H9 (cell line): ENCODE measurements around the gene SAP30L. TPM values are rescaled to one million over a fixed set of nuclear protein-coding genes. Genes with fewer than 3 reads are reported as not detected.

ENCODE experiments used
- DNase-seq: peaks from one replicate; pipeline ENCODE4 v3.0.0-alpha.2; 2017
- H2AFZ ChIP-seq: one replicate; pipeline ENCODE4 v1.6.1; 2013; ENCODE audit warnings: mild to moderate bottlenecking, low read length, control low read depth, moderate library complexity
- H2AK5ac ChIP-seq: 2 replicates; pipeline ENCODE4 v1.6.1; 2013; ENCODE audit warnings: low read length, control low read depth, mixed read lengths; ENCODE audit not compliant: insufficient read length
- H2BK120ac ChIP-seq: one replicate; pipeline ENCODE4 v1.6.1; 2013; ENCODE audit warnings: low read depth, mild to moderate bottlenecking, low read length, control low read depth, inconsistent platforms; ENCODE audit not compliant: poor library complexity, severe bottlenecking
- H2BK12ac ChIP-seq: 2 replicates; pipeline ENCODE4 v1.6.1; 2013; ENCODE audit warnings: low read length, control low read depth, mixed read lengths, low read depth; ENCODE audit not compliant: insufficient read length
- H2BK15ac ChIP-seq: 2 replicates; pipeline ENCODE4 v1.6.1; 2013; ENCODE audit warnings: low read depth, low read length, control low read depth
- H2BK20ac ChIP-seq: one replicate; pipeline ENCODE4 v1.6.1; 2013; ENCODE audit warnings: low read depth, mild to moderate bottlenecking, low read length, control low read depth, inconsistent platforms; ENCODE audit not compliant: poor library complexity, severe bottlenecking
- H2BK5ac ChIP-seq: 2 replicates; pipeline ENCODE4 v1.6.1; 2013; ENCODE audit warnings: low read length, control low read depth, mixed read lengths; ENCODE audit not compliant: insufficient read length
- H3K14ac ChIP-seq: 2 replicates; pipeline ENCODE4 v1.6.1; 2013; ENCODE audit warnings: low read length, control low read depth; ENCODE audit not compliant: insufficient read depth
- H3K18ac ChIP-seq: 2 replicates; pipeline ENCODE4 v1.6.1; 2013; ENCODE audit warnings: low read depth, mild to moderate bottlenecking, mixed read lengths, low read length, control low read depth; ENCODE audit not compliant: insufficient read length
- H3K23ac ChIP-seq: 2 replicates; pipeline ENCODE4 v1.6.1; 2013; ENCODE audit warnings: low read length, control low read depth, mixed read lengths, low read depth; ENCODE audit not compliant: insufficient read length
- H3K23me2 ChIP-seq: 2 replicates; pipeline ENCODE4 v1.6.1; 2013; ENCODE audit warnings: low read depth, mild to moderate bottlenecking, mixed read lengths, low read length, control low read depth; ENCODE audit not compliant: insufficient read length, poor library complexity, severe bottlenecking
- H3K27ac ChIP-seq: 2 replicates; pipeline ENCODE4 v1.5.1; 2013; ENCODE audit warnings: low read length, control low read depth, mixed read lengths, low read depth; ENCODE audit not compliant: insufficient read length
- H3K27me3 ChIP-seq: 2 replicates; pipeline ENCODE4 v1.6.1; 2013; ENCODE audit warnings: low read length, control low read depth, inconsistent platforms; ENCODE audit not compliant: insufficient read depth
- H3K4ac ChIP-seq: 2 replicates; pipeline ENCODE4 v1.6.1; 2013; ENCODE audit warnings: low read depth, mild to moderate bottlenecking, control low read depth, inconsistent platforms, low read length, moderate library complexity
- H3K4me1 ChIP-seq: 2 replicates; pipeline ENCODE4 v1.6.1; 2013; ENCODE audit warnings: low read length, control low read depth, inconsistent platforms; ENCODE audit not compliant: insufficient read depth
- H3K4me2 ChIP-seq: 2 replicates; pipeline ENCODE4 v1.6.1; 2013; ENCODE audit warnings: low read length, control low read depth, mixed read lengths; ENCODE audit not compliant: insufficient read length, insufficient read depth
- H3K56ac ChIP-seq: 2 replicates; pipeline ENCODE4 v1.6.1; 2013; ENCODE audit warnings: low read depth, mild to moderate bottlenecking, mixed read lengths, low read length, control low read depth; ENCODE audit not compliant: insufficient read length
- H3K79me1 ChIP-seq: 2 replicates; pipeline ENCODE4 v1.6.1; 2013; ENCODE audit warnings: low read depth, mild to moderate bottlenecking, moderate library complexity, low read length, control low read depth, inconsistent platforms; ENCODE audit not compliant: insufficient read depth, poor library complexity, severe bottlenecking
- H3K79me2 ChIP-seq: 2 replicates; pipeline ENCODE4 v1.6.1; 2013; ENCODE audit warnings: low read length, control low read depth, inconsistent platforms; ENCODE audit not compliant: insufficient read depth
- H3K9ac ChIP-seq: 2 replicates; pipeline ENCODE4 v1.6.1; 2013; ENCODE audit warnings: low read length, control low read depth, mixed read lengths; ENCODE audit not compliant: insufficient read length; ENCODE audit errors: extremely low read depth
- H3K9me3 ChIP-seq: one replicate; pipeline ENCODE4 v1.6.1; 2013; ENCODE audit warnings: low read depth, low read length, inconsistent platforms; ENCODE audit not compliant: control insufficient read depth
- H3T11ph ChIP-seq: one replicate; pipeline ENCODE4 v1.6.1; 2013; ENCODE audit warnings: mild to moderate bottlenecking, low read length, control low read depth, inconsistent platforms
- H4K20me1 ChIP-seq: one replicate; pipeline ENCODE4 v1.6.1; 2013; ENCODE audit not compliant: control insufficient read depth, insufficient read length, insufficient read depth
- H4K5ac ChIP-seq: 2 replicates; pipeline ENCODE4 v1.6.1; 2013; ENCODE audit warnings: low read depth, mild to moderate bottlenecking, mixed read lengths, low read length, control low read depth; ENCODE audit not compliant: insufficient read length
- H4K8ac ChIP-seq: replicated peaks from 2 replicates; pipeline ENCODE4 v1.6.1; 2013; ENCODE audit warnings: low read length, control low read depth, mixed read lengths, low read depth; ENCODE audit not compliant: insufficient read length
- H4K91ac ChIP-seq: 2 replicates; pipeline ENCODE4 v1.6.1; 2013; ENCODE audit warnings: low read depth, mild to moderate bottlenecking, moderate library complexity, mixed read lengths, low read length, control low read depth; ENCODE audit not compliant: insufficient read length
- H3K27ac Mint-ChIP-seq, 3 experiments: 2 replicates in 2 of 3; 3 replicates in 1 of 3; pipeline ENCODE4 v1.8.0; 2020 to 2021; ENCODE audit warnings: mixed read lengths in 3 of 3, mild to moderate bottlenecking in 1 of 3, moderate library complexity in 1 of 3
- H3K27me3 Mint-ChIP-seq: 2 replicates; pipeline ENCODE4 v1.8.0; 2021; ENCODE audit warnings: low read depth, mild to moderate bottlenecking, moderate library complexity, mixed read lengths
- H3K36me3 Mint-ChIP-seq, 3 experiments: 2 replicates in 2 of 3; 3 replicates in 1 of 3; pipeline ENCODE4 v1.8.0; 2020 to 2021; ENCODE audit warnings: low read depth in 3 of 3, mixed read lengths in 3 of 3; ENCODE audit not compliant: insufficient read depth in 1 of 3
- H3K4me1 Mint-ChIP-seq, 2 experiments: 2 replicates each; pipeline ENCODE4 v1.8.0; 2020; ENCODE audit warnings: mixed read lengths in 2 of 2
- H3K4me3 Mint-ChIP-seq, 2 experiments: 2 replicates in 1 of 2; 3 replicates in 1 of 2; pipeline ENCODE4 v1.8.0; 2020 to 2021; ENCODE audit warnings: mild to moderate bottlenecking in 2 of 2, mixed read lengths in 2 of 2, moderate library complexity in 1 of 2
- H3K9me3 Mint-ChIP-seq, 2 experiments: 2 replicates in 1 of 2; 3 replicates in 1 of 2; pipeline ENCODE4 v1.8.0; 2020; ENCODE audit warnings: mild to moderate bottlenecking in 2 of 2, mixed read lengths in 2 of 2, moderate library complexity in 1 of 2
- CTCF ChIP-seq: fragments of 200-600 bp; sonication (generic); conservative IDR thresholded peaks from 3 replicates; pipeline ENCODE4 v1.8.0; 2021; ENCODE audit warnings: antibody characterized with exemption, mild to moderate bottlenecking
- WGBS: extraction: QIAGEN DNeasy Blood & Tissue Kit; methylation state at CpG from one replicate; pipeline ENCODE4 v1.1.7; 2013; ENCODE audit warnings: missing lambda C conversion rate, low lambda C conversion rate, mixed read lengths; ENCODE audit not compliant: insufficient read length; ENCODE audit errors: extremely low coverage; 5-methylcytosine and 5-hydroxymethylcytosine counted together
- total RNA-seq: library from RNA; stranded (reverse); gene quantifications from 2 replicates; pipeline ENCODE4 v1.2.1, GENCODE V29; 2021

SAP30L gene
- total RNA-seq, 1 experiment from 2014 or later = 25.0 TPM

- Histone ChIP-seq H3K27me3 (peaks cover 96% of the 10 kb centered on the region), H3K9me3 (no peaks in the 10 kb centered on the region), H3K9ac (no peak overlapping the region), H3K56ac (no peak overlapping the region), H2BK120ac (no peak overlapping the region), H3K4ac (no peak overlapping the region), H4K5ac (no peak overlapping the region), H2AFZ (no peak overlapping the region), H2AK5ac (no peak overlapping the region), H3K79me2 (no peaks in the 10 kb centered on the region), H2BK20ac (no peak overlapping the region), H3K79me1 (no peaks in the 10 kb centered on the region), H3K23me2 (peaks cover 25% of the 10 kb centered on the region), H3K27ac (no peak overlapping the region), H3K23ac (no peak overlapping the region), H2BK15ac (no peak overlapping the region), H3K18ac (no peak overlapping the region), H2BK5ac (no peak overlapping the region), H4K8ac (no peak overlapping the region), H4K91ac (no peak overlapping the region), H3T11ph (no peak overlapping the region), H3K14ac (no peak overlapping the region), H4K20me1 (peaks cover 4% of the 10 kb centered on the region), H2BK12ac (no peak overlapping the region), H3K4me2 (peak overlapping the region; percentile 51), H3K4me1 (no peaks in the 10 kb centered on the region; the same call in none of the 2 replicates)
- H3K36me3 Mint-ChIP-seq = peaks cover 0 to 3% (median 0%) of the 10 kb centered on the region in 3 experiments; a peak in 1 of 7 replicates
- peak overlapping the region in 1 of 2 experiments; percentile 78; a peak in 3 of 5 replicates for H3K4me3 Mint-ChIP-seq
- peak; percentile 41 for DNase-seq
- H3K4me1 Mint-ChIP-seq = peaks cover 64 to 80% of the 10 kb centered on the region in 2 experiments
- no peaks in the 10 kb centered on the region; a peak in 2 of 5 replicates for H3K9me3 Mint-ChIP-seq
- H3K27ac Mint-ChIP-seq = no peak overlapping the region; a peak in 1 of 7 replicates
- no peak for TF ChIP-seq CTCF
- H3K27me3 Mint-ChIP-seq = peaks cover 100% of the 10 kb centered on the region
- no CpG with 5 or more reads among the region's 31 CpGs for WGBS
These were observed 34.4 kb downstream of the SAP30L start for GRCh38 chr5:154479944-154480750.
